Heart left ventricle (tissue), 13 donors: ENCODE measurements around the gene SLU7.

Experiments used
- CTCF ChIP-seq, 12 donors: fragments of 200-600 bp; sonication (generic) in 4 of 12; IDR thresholded peaks; one replicate each; pipeline versions ENCODE4 v1.5.0 to v1.8.0; 2018 to 2022; ENCODE audit warnings: antibody characterized with exemption in 12 of 12, mild to moderate bottlenecking in 5 of 12
- POLR2A ChIP-seq, 2 donors: fragments of 450-650 bp; IDR thresholded peaks; one replicate each; pipeline ENCODE4 v1.6.1; 2017; ENCODE audit warnings: antibody characterized with exemption in 2 of 2, mild to moderate bottlenecking in 2 of 2, moderate library complexity in 2 of 2
- donor health status: ischemic (EF 13 %, LVEDD 7.1; RV severe dilation, severe dysfunction).
- donor health status: DM: no; HTN: yes; CAD: no.
- donor health status: DM: no; HTN: no; CAD: no.
- donor health status: ischemic (EF 25% LVEDD 6.9; RV normal size, moderate dysfunction).
- donor health status: ischemic (EF 25% LVEDD 5.7; RV mildly dilated, moderate dysfunction).
- donor health status: ischemic (EF 35%, LVEDD 5.7; RV mildly dilated, moderate dysfunction).
- donor health status: nonischemic (EF 11% LVEDD 7.7; RV severe dilation, severe dysfunction).
- donor health status: DM: yes; HTN: yes; CAD: no.
- donor health status: PGD.
- donor health status: ischemic (EF 29% LVEDD 5.4; RV normal size, mild dysfunction).
- donor health status: nonischemic (EF 23%, LVEDD 6.1; RV moderate dilation, normal function).

- no peak for TF ChIP-seq CTCF (IDR thresholded peaks at IDR 0.05)
- TF ChIP-seq POLR2A (IDR thresholded peaks at IDR 0.05) = no peak
These were observed 17.1 kb upstream of the SLU7 start for GRCh38 chr5:160436017-160436416.
